GM18951 (cell line): ENCODE results near the gene MRPS2.

Source experiments
- POLR2A ChIP-seq: IDR thresholded peaks from 4 replicates; pipeline ENCODE4 v1.6.1; 2011; ENCODE audit warnings: mild to moderate bottlenecking; ENCODE audit not compliant: insufficient read length, insufficient read depth; ENCODE audit errors: extremely low read depth
- in situ Hi-C: fragments of 300-500 bp; cut with MboI; formaldehyde crosslinking; loops from one replicate; pipeline ENCODE4 v1.12.0; 2022; ENCODE audit warnings: low sequenced_read_pairs, mixed read lengths, inconsistent platforms; ENCODE audit not compliant: unreplicated experiment

MRPS2 gene

GRCh38 chr9:135476561-135477355 is 23.7 kb upstream of the MRPS2 start:
- in situ Hi-C loops: no loop called here
- no peak for TF ChIP-seq POLR2A

GRCh38 chr9:135478191-135478590 is 22.3 kb upstream of the MRPS2 start:
- no peak for TF ChIP-seq POLR2A
- in situ Hi-C loops: no loop called here

GRCh38 chr9:135478829-135479468 is 21.5 kb upstream of the MRPS2 start:
- TF ChIP-seq POLR2A: no peak

GRCh38 chr9:135479469-135480052 is 20.9 kb upstream of the MRPS2 start, which contains the start of gene PPP1R26:
Gene PPP1R26 (plus strand): TSS chr9:135479782. CDS start chr9:135484511, 4,729 bp downstream.
- in situ Hi-C loops: no loop called here
- no peak for TF ChIP-seq POLR2A

More at GRCh38 chr9:135478829-135479468, 21.5 kb upstream of the MRPS2 start:
- in situ Hi-C loops: no loop called here

GRCh38 chr9:135480071-135480939 is 20.2 kb upstream of the MRPS2 start:
- in situ Hi-C loops: no loop called here

GRCh38 chr9:135480940-135481310 is 19.6 kb upstream of the MRPS2 start:
- TF ChIP-seq POLR2A: no peak
- in situ Hi-C loops: no loop called here

More at GRCh38 chr9:135480071-135480939, 20.2 kb upstream of the MRPS2 start:
- TF ChIP-seq POLR2A: no peak

- no peak for TF ChIP-seq POLR2A
Observed at GRCh38 chr9:135482015-135482754, 18.3 kb upstream of the MRPS2 start.

GRCh38 chr9:135484460-135485277 is 15.8 kb upstream of the MRPS2 start:
- no peak for TF ChIP-seq POLR2A
- in situ Hi-C loops: no loop called here

More at GRCh38 chr9:135482015-135482754, 18.3 kb upstream of the MRPS2 start:
- in situ Hi-C loops: no loop called here

GRCh38 chr9:135485385-135485784 is 15.1 kb upstream of the MRPS2 start:
- no peak for TF ChIP-seq POLR2A
- in situ Hi-C loops: no loop called here

GRCh38 chr9:135485832-135486231 is 14.7 kb upstream of the MRPS2 start:
- no peak for TF ChIP-seq POLR2A
- in situ Hi-C loops: no loop called here

GRCh38 chr9:135486267-135487065 is 14.0 kb upstream of the MRPS2 start:
- in situ Hi-C loops: no loop called here
- TF ChIP-seq POLR2A: no peak
